Measurements from ENCODE around the gene MACF1. TPM values are rescaled to one million over a fixed set of nuclear protein-coding genes. Genes with fewer than 3 reads are reported as not detected.

The MACF1 gene
- total RNA-seq, 1 experiment from 2014 or later: 190 TPM

- Histone ChIP-seq H2AK5ac (ENCODE audit: insufficient read length, low read length) (no peak overlapping the region), H3K4me2 (ENCODE audit: insufficient read depth, insufficient read length, low read length) (no peak overlapping the region), H3K23ac (ENCODE audit: insufficient read length, low read depth, low read length) (no peak overlapping the region), H3K4me1 (ENCODE audit: insufficient read depth, low read length) (no peaks in the 10 kb centered on the region), H3K23me2 (ENCODE audit: insufficient read length, low read depth, low read length, poor library complexity, severe bottlenecking) (no peaks in the 10 kb centered on the region), H3K79me1 (ENCODE audit: insufficient read depth, low read depth, low read length, poor library complexity, severe bottlenecking) (no peaks in the 10 kb centered on the region), H3K9ac (ENCODE audit: extremely low read depth, insufficient read length, low read length) (no peak overlapping the region), H2BK15ac (ENCODE audit: low read depth, low read length) (no peak overlapping the region), H3K4ac (ENCODE audit: low read depth, low read length) (no peak overlapping the region), H3K18ac (ENCODE audit: insufficient read length, low read depth, low read length) (no peak overlapping the region), H2BK20ac (ENCODE audit: low read depth, low read length, poor library complexity, severe bottlenecking) (no peak overlapping the region), H3K27me3 (ENCODE audit: insufficient read depth, low read length) (no peaks in the 10 kb centered on the region), H2AFZ (ENCODE audit: low read length) (no peak overlapping the region), H3K56ac (ENCODE audit: insufficient read length, low read depth, low read length) (no peak overlapping the region), H3K9me3 (ENCODE audit: control insufficient read depth, low read depth, low read length) (no peaks in the 10 kb centered on the region), H2BK12ac (ENCODE audit: insufficient read length, low read depth, low read length) (no peak overlapping the region), H2BK5ac (ENCODE audit: insufficient read length, low read length) (no peak overlapping the region), H3T11ph (ENCODE audit: low read length) (no peak overlapping the region), H4K8ac (replicated peaks; ENCODE audit: insufficient read length, low read depth, low read length) (no peak overlapping the region), H3K27ac (ENCODE audit: insufficient read length, low read depth, low read length) (no peak overlapping the region), H4K20me1 (ENCODE audit: control insufficient read depth, insufficient read depth, insufficient read length) (no peaks in the 10 kb centered on the region), H4K5ac (ENCODE audit: insufficient read length, low read depth, low read length) (no peak overlapping the region), H2BK120ac (ENCODE audit: low read depth, low read length, poor library complexity, severe bottlenecking) (no peak overlapping the region), H3K79me2 (ENCODE audit: insufficient read depth, low read length) (no peaks in the 10 kb centered on the region), H3K14ac (ENCODE audit: insufficient read depth, low read length) (no peak overlapping the region), H4K91ac (ENCODE audit: insufficient read length, low read depth, low read length) (no peak overlapping the region)
- no CpG with 5 or more reads among the region's 2 CpGs for WGBS (ENCODE audit: extremely low coverage, insufficient read length, low lambda C conversion rate)
- Mint-ChIP-seq H3K4me1 (0 out of 4 replicates have a peak, but pooled peaks cover 0 to 3% of the 10 kb centered on the region in 2 experiments), H3K27me3 (ENCODE audit: low read depth) (no peaks in the 10 kb centered on the region), H3K36me3 (ENCODE audit: insufficient read depth in 1 of 3, low read depth in 3 of 3) (peaks cover 28 to 69% (median 69%) of the 10 kb centered on the region in 3 experiments), H3K27ac (peak overlapping the region in 2 of 3 experiments; percentile 7 to 40; a peak in 3 of 7 replicates), H3K4me3 (no peak overlapping the region), H3K9me3 (no peaks in the 10 kb centered on the region)
- no peak for TF ChIP-seq CTCF (conservative IDR thresholded peaks at IDR 0.05)
- no peak for DNase-seq
These were observed 101.1 kb downstream of the MACF1 start for GRCh38 chr1:39305555-39305954.
